K562 (cell line): Measurements from ENCODE around the gene TLE7. TPM values are rescaled to one million over a fixed set of nuclear protein-coding genes. Genes with fewer than 3 reads are reported as not detected.

ENCODE experiments used
- ARID2 ChIP-seq: fragments of 450-650 bp; IDR thresholded peaks from 2 replicates; pipeline ENCODE4 v1.6.1; 2017; ENCODE audit warnings: antibody characterized with exemption, mild to moderate bottlenecking
- ARID4B ChIP-seq: sonication (generic); formaldehyde crosslinking; IDR thresholded peaks from 2 replicates; pipeline ENCODE4 v1.8.0; 2022; ENCODE audit warnings: mild to moderate bottlenecking, missing genetic modification reagents
- ATF2 ChIP-seq: sonication (generic); formaldehyde crosslinking; IDR thresholded peaks from 2 replicates; pipeline ENCODE4 v1.8.1; 2022; ENCODE audit warnings: missing genetic modification reagents
- C11orf30 ChIP-seq: fragments of 450-650 bp; IDR thresholded peaks from 2 replicates; pipeline ENCODE4 v1.6.1; 2016; ENCODE audit warnings: low read depth, mild to moderate bottlenecking
- CREB3L1 ChIP-seq: fragments of 450-650 bp; IDR thresholded peaks from 2 replicates; pipeline ENCODE4 v1.6.1; 2014; ENCODE audit warnings: low read depth, mild to moderate bottlenecking, moderate library complexity, borderline replicate concordance
- ELF1 ChIP-seq: fragments of 200-800 bp; sonication (Bioruptor generic); IDR thresholded peaks from 2 replicates; pipeline ENCODE4 v1.6.1; 2016; ENCODE audit warnings: missing genetic modification characterization, missing compliant biosample characterization
- ETV6 ChIP-seq, 3 experiments: fragments of 150-350 bp in 1 of 3; sonication (generic) in 1 of 3; formaldehyde crosslinking in 1 of 3; IDR thresholded peaks; 2 replicates each; pipeline versions ENCODE4 v1.6.1 to v1.8.0; 2014 to 2022; ENCODE audit warnings: borderline replicate concordance in 2 of 3, low read depth in 2 of 3, antibody characterized with exemption in 1 of 3, low read length in 1 of 3, mild to moderate bottlenecking in 1 of 3, missing genetic modification reagents in 1 of 3
- FOXP4 ChIP-seq: sonication (generic); formaldehyde crosslinking; IDR thresholded peaks from 2 replicates; pipeline ENCODE4 v1.8.0; 2022; ENCODE audit warnings: mild to moderate bottlenecking, missing genetic modification reagents, borderline replicate concordance
- HCFC1 ChIP-seq: IDR thresholded peaks from 2 replicates; pipeline ENCODE4 v1.6.1; 2012; ENCODE audit warnings: low read depth, low read length, improper control_type of control experiment
- MTA2 ChIP-seq: fragments of 450-650 bp; IDR thresholded peaks from 2 replicates; pipeline ENCODE4 v1.6.1; 2016; ENCODE audit warnings: low read depth
- RCOR1 ChIP-seq, 2 experiments: IDR thresholded peaks; 2 replicates each; pipeline ENCODE4 v1.6.1; 2012; ENCODE audit warnings: low read depth in 2 of 2, low read length in 2 of 2, borderline replicate concordance in 1 of 2, improper control_type of control experiment in 1 of 2
- SOX6 ChIP-seq: fragments of 450-650 bp; IDR thresholded peaks from 2 replicates; pipeline ENCODE4 v1.6.1; 2014; ENCODE audit warnings: mild to moderate bottlenecking
- TFAP4 ChIP-seq: sonication (generic); formaldehyde crosslinking; IDR thresholded peaks from 2 replicates; pipeline ENCODE4 v1.8.0; 2022; ENCODE audit warnings: missing genetic modification reagents, mild to moderate bottlenecking, moderate library complexity, borderline replicate concordance
- polyA plus RNA-seq, 8 experiments: library from polyadenylated mRNA; depleted of rRNA in 4 of 8; stranded (reverse) in 5 of 8; unstranded in 3 of 8; fragments of >200 nt; fragmentation: Nextera tagmentation in 2 of 8; fragmentation: Illumina TruSeq in 1 of 8; extraction: Ambion mirVana in 2 of 8; extraction: Trizol in 1 of 8; gene quantifications; 2 replicates each; pipeline versions ENCODE4 v1.2.1 to v1.2.3, GENCODE V29; 2011 to 2014; ENCODE audit warnings: inconsistent platforms in 1 of 8, missing spikeins in 1 of 8
- total RNA-seq, 7 experiments: library from RNA; depleted of rRNA in 6 of 7; stranded (reverse); fragments of >200 nt in 6 of 7; fragmentation: Illumina TruSeq in 2 of 7; extraction: Trizol in 2 of 7; gene quantifications; 2 replicates each; pipeline versions ENCODE4 v1.2.1 to v1.2.3, GENCODE V29; 2011 to 2021; ENCODE audit warnings: low replicate concordance in 1 of 7

TLE7 gene
- total and polyA plus RNA-seq, 9 of the 15 experiments (the other 6 are each of a cell fraction or from before 2014, with no cell fraction given): not detected

GRCh38 chr16:71461686-71462648, 20.1 kb upstream of the TLE7 start, which contains the start of gene ZNF23 (continued):
- TF ChIP-seq RCOR1 (IDR thresholded peaks at IDR 0.05; ENCODE audit: borderline replicate concordance in 1 of 2, low read depth in 2 of 2, low read length in 2 of 2): peak in 1 of 2 experiments; percentile 77; a peak in 2 of 4 replicates
- TF ChIP-seq ELF1 (tag): peak; percentile 36; the same call in 1 of the 2 replicates
- no peak; a peak in 1 of 4 replicates for TF ChIP-seq ETV6 (IDR thresholded peaks at IDR 0.05; ENCODE audit: borderline replicate concordance in 1 of 2, low read depth in 2 of 2, low read length in 1 of 2)
- TF ChIP-seq ETV6 (CRISPR knock-in tag; IDR thresholded peaks at IDR 0.05; ENCODE audit: borderline replicate concordance): no peak
- peak; percentile 52; the same call in 1 of the 2 replicates for TF ChIP-seq SOX6
- TF ChIP-seq MTA2: no peak
- peak; percentile 86 for TF ChIP-seq HCFC1
- peak; percentile 81 for TF ChIP-seq CREB3L1
- peak; percentile 98 for TF ChIP-seq C11orf30
- TF ChIP-seq ARID2: no peak
- TF ChIP-seq ATF2 (CRISPR knock-in tag): no peak
- TF ChIP-seq ARID4B (CRISPR knock-in tag): peak; percentile 89
- TF ChIP-seq TFAP4: peak; percentile 99
- peak; percentile 71; the same call in 1 of the 2 replicates for TF ChIP-seq FOXP4 (CRISPR knock-in tag)
